ENCODE results near the gene AGBL1.

Gene AGBL1

GRCh38 chr15:86855307-86856291, 775.9 kb downstream of the AGBL1 start:
- no peak overlapping the region for H3K4me3 ChIP-seq (ENCODE audit: low read depth, low read length)
- no peak for TF ChIP-seq CTCF (IDR thresholded peaks at IDR 0.05; ENCODE audit: control insufficient read depth, extremely low read depth, insufficient read depth)
- no peak for DNase-seq (ENCODE audit: low read depth)

GRCh38 chr15:86857701-86858100, 778.0 kb downstream of the AGBL1 start:
- DNase-seq (ENCODE audit: low read depth) = no peak
- H3K4me3 ChIP-seq (ENCODE audit: low read depth, low read length) = no peak overlapping the region
- TF ChIP-seq CTCF (IDR thresholded peaks at IDR 0.05; ENCODE audit: control insufficient read depth, extremely low read depth, insufficient read depth) = no peak

- no peak for DNase-seq (ENCODE audit: low read depth)
- H3K4me3 ChIP-seq (ENCODE audit: low read depth, low read length) = no peak overlapping the region
- TF ChIP-seq CTCF (IDR thresholded peaks at IDR 0.05; ENCODE audit: control insufficient read depth, extremely low read depth, insufficient read depth) = no peak
These were observed 783.7 kb downstream of the AGBL1 start for GRCh38 chr15:86863226-86863915.

- DNase-seq (ENCODE audit: low read depth) = no peak
- no peak for TF ChIP-seq CTCF (IDR thresholded peaks at IDR 0.05; ENCODE audit: control insufficient read depth, extremely low read depth, insufficient read depth)
- H3K4me3 ChIP-seq (ENCODE audit: low read depth, low read length) = no peak overlapping the region
These were observed 786.2 kb downstream of the AGBL1 start for GRCh38 chr15:86865920-86866319.

- DNase-seq (ENCODE audit: low read depth) = no peak
- no peak overlapping the region for H3K4me3 ChIP-seq (ENCODE audit: low read depth, low read length)
- no peak for TF ChIP-seq CTCF (IDR thresholded peaks at IDR 0.05; ENCODE audit: control insufficient read depth, extremely low read depth, insufficient read depth)
These were observed 791.2 kb downstream of the AGBL1 start for GRCh38 chr15:86870846-86871245.

GRCh38 chr15:86871964-86872363, 792.3 kb downstream of the AGBL1 start:
- no peak for TF ChIP-seq CTCF (IDR thresholded peaks at IDR 0.05; ENCODE audit: control insufficient read depth, extremely low read depth, insufficient read depth)
- DNase-seq (ENCODE audit: low read depth) = no peak
- H3K4me3 ChIP-seq (ENCODE audit: low read depth, low read length) = no peak overlapping the region

Data from LNCaP clone FGC (cell line).